HUES48 (cell line): ENCODE measurements around the gene EMILIN2.

Experiments used
- H3K27ac ChIP-seq: one replicate; pipeline ENCODE4 v1.7.0; 2013; ENCODE audit warnings: low read depth, low read length, inconsistent platforms
- H3K27me3 ChIP-seq: 2 replicates; pipeline ENCODE4 v1.6.1; 2013; ENCODE audit warnings: mild to moderate bottlenecking, low read length; ENCODE audit not compliant: control insufficient read depth, insufficient read depth
- H3K36me3 ChIP-seq: 2 replicates; pipeline ENCODE4 v1.6.1; 2013; ENCODE audit warnings: low read length; ENCODE audit not compliant: control insufficient read depth, insufficient read depth
- H3K4me1 ChIP-seq: 2 replicates; pipeline ENCODE4 v1.6.1; 2013; ENCODE audit warnings: mild to moderate bottlenecking, low read length; ENCODE audit not compliant: control insufficient read depth, insufficient read depth
- H3K4me3 ChIP-seq: 2 replicates; pipeline ENCODE4 v1.5.1; 2013; ENCODE audit warnings: mild to moderate bottlenecking, low read depth, low read length
- H3K9ac ChIP-seq: 2 replicates; pipeline ENCODE4 v1.6.1; 2013; ENCODE audit warnings: mild to moderate bottlenecking, low read depth, low read length, moderate library complexity
- H3K9me3 ChIP-seq: 2 replicates; pipeline ENCODE4 v1.6.1; 2013; ENCODE audit warnings: low read length; ENCODE audit not compliant: control insufficient read depth, insufficient read depth

EMILIN2 gene

DNA sequence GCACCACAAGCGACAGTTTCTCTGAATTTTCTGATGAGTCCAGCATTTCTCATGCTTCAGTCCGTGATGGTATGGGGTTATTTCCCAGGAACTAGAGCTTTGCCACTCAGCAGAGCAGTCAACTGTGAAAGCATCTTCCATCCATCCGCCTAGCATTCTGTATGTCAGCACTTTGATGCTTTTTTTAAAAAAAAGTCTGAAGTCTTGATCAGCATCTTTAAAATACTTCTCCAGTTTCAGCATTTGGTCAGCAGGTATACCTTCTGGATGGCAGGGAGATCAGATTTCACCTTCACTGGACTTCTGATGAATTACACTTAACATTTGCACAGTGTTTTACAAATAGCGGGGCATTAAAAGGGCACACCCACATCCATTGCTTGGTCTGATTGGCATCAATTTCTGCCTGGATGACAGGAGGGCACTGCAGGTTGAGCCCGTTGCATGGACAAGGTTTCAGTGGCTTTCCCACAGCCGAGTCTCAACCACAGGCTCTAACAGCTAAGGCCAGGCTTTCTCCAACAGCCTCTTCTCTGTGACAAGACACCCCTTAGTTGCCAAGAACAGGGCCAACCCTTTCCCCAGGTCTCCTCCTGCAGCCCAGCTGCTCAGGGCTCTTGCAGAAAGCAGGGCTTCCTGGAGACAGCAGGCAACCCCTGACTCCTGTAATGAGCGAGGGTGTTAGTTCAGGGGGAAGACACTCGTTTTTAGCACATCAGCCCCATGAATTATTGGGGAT is 54.0 kb downstream of the EMILIN2 start:
- no peak overlapping the region for H3K9ac ChIP-seq
- no peaks in the 10 kb centered on the region for H3K27me3 ChIP-seq
- no peak overlapping the region for H3K4me3 ChIP-seq
- H3K36me3 ChIP-seq, result no peaks in the 10 kb centered on the region
- H3K27ac ChIP-seq, result no peak overlapping the region
- H3K4me1 ChIP-seq, result peaks cover 5% of the 10 kb centered on the region; the same call in 1 of the 2 replicates
- no peaks in the 10 kb centered on the region for H3K9me3 ChIP-seq

DNA sequence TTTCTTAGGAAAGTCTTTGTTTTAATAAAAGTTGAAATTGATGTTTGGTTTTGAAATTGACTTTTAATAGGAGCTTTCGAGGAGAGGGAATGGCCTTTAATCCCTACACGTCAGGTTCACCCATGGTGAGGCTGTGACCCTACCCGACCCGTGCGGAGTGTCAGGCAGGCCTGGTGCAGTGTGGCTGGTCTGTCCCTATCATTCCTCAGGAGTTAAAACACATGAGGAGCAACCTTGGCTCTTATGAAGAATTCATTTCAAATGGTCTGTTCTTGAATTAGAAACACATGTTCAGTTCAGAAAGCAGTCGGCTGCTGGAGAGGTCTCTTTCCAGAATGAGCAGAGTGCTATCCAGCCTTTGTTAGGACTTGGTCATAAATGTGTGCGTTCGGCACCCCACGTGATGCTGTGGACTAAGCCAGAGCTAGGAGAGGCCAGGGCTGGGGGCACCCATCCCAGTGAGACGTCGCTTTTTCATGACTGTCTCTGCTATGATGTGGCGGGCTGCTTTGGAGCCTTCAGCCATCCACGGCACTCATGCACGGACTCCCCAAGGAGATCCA is 54.7 kb downstream of the EMILIN2 start:
- H3K36me3 ChIP-seq, result no peaks in the 10 kb centered on the region
- no peaks in the 10 kb centered on the region for H3K27me3 ChIP-seq
- no peak overlapping the region for H3K27ac ChIP-seq
- peaks cover 5% of the 10 kb centered on the region; the same call in 1 of the 2 replicates for H3K4me1 ChIP-seq
- H3K9ac ChIP-seq, result no peak overlapping the region
- no peaks in the 10 kb centered on the region for H3K9me3 ChIP-seq
- H3K4me3 ChIP-seq, result no peak overlapping the region

DNA sequence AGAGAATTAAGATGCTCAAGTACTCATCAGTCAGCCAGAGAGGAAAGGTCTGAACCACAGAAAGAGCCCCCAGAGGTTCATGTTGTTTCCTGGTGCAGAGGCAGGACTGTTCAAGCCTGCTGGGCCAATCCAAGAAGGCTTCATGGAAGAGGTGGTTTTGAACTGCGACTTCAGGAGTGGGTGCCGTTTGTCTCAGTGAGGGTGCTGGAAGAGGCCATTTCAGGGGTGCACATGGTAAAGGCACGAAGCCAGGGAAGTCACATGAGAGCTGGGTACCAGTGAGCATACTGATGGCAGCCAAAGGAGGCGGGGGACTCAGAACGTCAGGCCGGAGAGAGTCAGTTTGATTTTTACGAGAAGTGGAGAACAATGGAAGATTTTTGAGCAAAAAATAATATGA is 55.5 kb downstream of the EMILIN2 start:
- no peaks in the 10 kb centered on the region for H3K36me3 ChIP-seq
- H3K27me3 ChIP-seq, result no peaks in the 10 kb centered on the region
- no peaks in the 10 kb centered on the region for H3K9me3 ChIP-seq
- H3K27ac ChIP-seq, result no peak overlapping the region
- peaks cover 5% of the 10 kb centered on the region; the same call in 1 of the 2 replicates for H3K4me1 ChIP-seq
- no peak overlapping the region for H3K9ac ChIP-seq
- H3K4me3 ChIP-seq, result no peak overlapping the region

GRCh38 chr18:2903006-2903405 is 56.2 kb downstream of the EMILIN2 start:
- H3K36me3 ChIP-seq, result no peaks in the 10 kb centered on the region
- H3K27ac ChIP-seq, result no peak overlapping the region
- no peaks in the 10 kb centered on the region for H3K9me3 ChIP-seq
- no peak overlapping the region for H3K4me3 ChIP-seq
- no peaks in the 10 kb centered on the region for H3K27me3 ChIP-seq
- H3K4me1 ChIP-seq, result peaks cover 3% of the 10 kb centered on the region; the same call in 1 of the 2 replicates
- H3K9ac ChIP-seq, result no peak overlapping the region

DNA sequence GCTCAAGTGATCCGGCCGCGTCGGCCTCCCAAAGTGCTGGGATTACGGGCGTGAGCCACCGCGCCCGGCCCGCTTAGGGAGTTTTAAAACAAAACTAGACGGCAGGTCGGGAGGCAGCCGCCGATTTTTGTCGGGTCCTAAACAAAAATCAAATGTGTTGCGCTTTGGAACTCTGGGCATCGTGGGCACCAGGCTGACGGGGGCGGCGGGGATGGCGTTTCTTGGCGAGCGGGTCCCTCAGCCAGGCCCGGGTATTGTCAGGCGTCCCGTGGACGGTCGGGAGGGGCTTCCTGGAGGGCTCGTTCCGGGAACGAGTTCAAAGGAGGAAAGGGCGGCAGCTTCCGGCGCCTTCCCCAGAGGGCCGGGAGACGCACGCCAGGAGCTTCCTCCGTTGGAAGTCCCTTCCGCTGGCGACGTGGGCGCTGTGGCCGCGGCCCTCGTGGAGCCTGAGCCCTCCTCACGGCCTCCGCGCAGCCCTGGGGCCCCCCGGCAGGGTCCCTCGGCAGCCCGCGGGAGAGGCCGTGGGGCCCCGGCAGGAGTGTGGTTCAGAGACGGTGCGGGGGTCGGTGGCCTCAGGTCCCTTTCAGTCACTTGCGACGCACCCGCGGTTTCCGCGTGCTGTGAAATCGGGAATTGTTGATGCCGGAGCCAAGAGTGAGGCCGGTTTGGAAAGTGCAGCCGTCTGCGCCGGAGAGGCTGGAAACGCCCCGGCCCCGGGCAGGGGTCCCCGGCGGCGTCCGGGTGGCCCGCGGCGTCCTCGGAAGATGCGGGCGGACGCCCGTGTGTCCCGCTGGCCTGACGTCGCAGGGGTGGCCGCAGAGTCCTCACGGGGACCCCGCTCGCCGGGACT is 59.3 kb downstream of the EMILIN2 start:
- peak overlapping the region; percentile 75 for H3K9ac ChIP-seq
- peaks cover 19% of the 10 kb centered on the region for H3K36me3 ChIP-seq
- H3K9me3 ChIP-seq, result no peaks in the 10 kb centered on the region
- no peak overlapping the region for H3K27ac ChIP-seq
- no peaks in the 10 kb centered on the region; the same call in 1 of the 2 replicates for H3K4me1 ChIP-seq
- H3K4me3 ChIP-seq, result peak overlapping the region; percentile 79
- H3K27me3 ChIP-seq, result no peaks in the 10 kb centered on the region

- Histone ChIP-seq H3K4me1 (no peaks in the 10 kb centered on the region; the same call in 1 of the 2 replicates), H3K27me3 (no peaks in the 10 kb centered on the region), H3K9ac (peak overlapping the region; percentile 75; the same call in 1 of the 2 replicates), H3K36me3 (peaks cover 27% of the 10 kb centered on the region), H3K4me3 (peak overlapping the region; percentile 79), H3K27ac (no peak overlapping the region), H3K9me3 (no peaks in the 10 kb centered on the region)
These were observed 60.1 kb downstream of the EMILIN2 start for GRCh38 chr18:2906704-2907549.

GRCh38 chr18:2907550-2908135 is 60.8 kb downstream of the EMILIN2 start:
- no peaks in the 10 kb centered on the region for H3K9me3 ChIP-seq
- no peaks in the 10 kb centered on the region; the same call in 1 of the 2 replicates for H3K4me1 ChIP-seq
- H3K4me3 ChIP-seq, result peak overlapping the region; percentile 79
- H3K9ac ChIP-seq, result no peak overlapping the region
- H3K27me3 ChIP-seq, result no peaks in the 10 kb centered on the region
- peaks cover 31% of the 10 kb centered on the region for H3K36me3 ChIP-seq
- no peak overlapping the region for H3K27ac ChIP-seq

GRCh38 chr18:2908166-2908945 is 61.5 kb downstream of the EMILIN2 start:
- H3K9ac ChIP-seq, result no peak overlapping the region
- H3K36me3 ChIP-seq, result peaks cover 37% of the 10 kb centered on the region
- H3K9me3 ChIP-seq, result no peaks in the 10 kb centered on the region
- H3K4me1 ChIP-seq, result no peaks in the 10 kb centered on the region
- no peak overlapping the region for H3K4me3 ChIP-seq
- no peak overlapping the region for H3K27ac ChIP-seq
- no peaks in the 10 kb centered on the region for H3K27me3 ChIP-seq

DNA sequence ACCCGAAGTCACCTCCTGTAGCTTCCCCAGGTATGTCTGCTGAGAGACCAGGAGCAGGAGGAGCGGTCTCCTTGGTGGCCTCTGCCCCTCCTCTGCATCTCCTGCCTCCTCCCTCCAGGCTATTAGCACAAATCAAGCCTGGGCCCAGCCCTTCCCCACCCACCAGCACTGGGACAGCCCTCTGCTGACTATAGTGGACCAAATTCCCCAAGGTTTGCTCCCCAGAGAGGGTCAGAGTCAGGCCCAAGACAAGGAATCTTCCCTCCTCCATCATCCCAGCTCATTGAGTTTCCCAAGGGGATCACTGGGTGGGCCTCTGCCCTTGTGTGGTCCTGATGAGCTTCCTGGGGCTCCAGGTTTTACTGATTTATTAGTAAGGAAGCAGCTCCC is 62.1 kb downstream of the EMILIN2 start:
- Histone ChIP-seq H3K36me3 (peaks cover 42% of the 10 kb centered on the region), H3K27ac (no peak overlapping the region)

More for the DNA sequence above, 62.1 kb downstream of the EMILIN2 start:
- Histone ChIP-seq H3K9ac (no peak overlapping the region), H3K27me3 (no peaks in the 10 kb centered on the region), H3K4me3 (no peak overlapping the region), H3K4me1 (no peaks in the 10 kb centered on the region), H3K9me3 (no peaks in the 10 kb centered on the region)
